Progenitor cell of endocrine pancreas (in vitro differentiated cells): ENCODE results near the gene KCNIP4. TPM values are rescaled to one million over a fixed set of nuclear protein-coding genes. Genes with fewer than 3 reads are reported as not detected.

ENCODE experiments used
- DNase-seq: peaks from one replicate; pipeline ENCODE4 v3.0.0; 2021; ENCODE audit warnings: low spot score; ENCODE audit not compliant: unreplicated experiment
- H3K27ac Mint-ChIP-seq: 2 replicates; pipeline ENCODE4 v1.8.0; 2021; ENCODE audit warnings: mild to moderate bottlenecking, moderate library complexity, mixed read lengths
- H3K27me3 Mint-ChIP-seq: 2 replicates; pipeline ENCODE4 v1.8.0; 2021; ENCODE audit warnings: mixed read lengths
- H3K36me3 Mint-ChIP-seq: 2 replicates; pipeline ENCODE4 v1.8.0; 2022; ENCODE audit warnings: mixed read lengths; ENCODE audit not compliant: insufficient read depth
- H3K4me1 Mint-ChIP-seq: 2 replicates; pipeline ENCODE4 v1.8.0; 2021; ENCODE audit warnings: low read depth, mixed read lengths
- H3K4me3 Mint-ChIP-seq: 2 replicates; pipeline ENCODE4 v1.8.0; 2021; ENCODE audit warnings: low read depth, mild to moderate bottlenecking, moderate library complexity, mixed read lengths
- H3K9me3 Mint-ChIP-seq: 2 replicates; pipeline ENCODE4 v1.8.0; 2021; ENCODE audit warnings: low read depth, mixed read lengths
- CTCF ChIP-seq: fragments of 200-600 bp; sonication (generic); IDR thresholded peaks from one replicate; pipeline ENCODE4 v1.5.0; 2021; ENCODE audit warnings: antibody characterized with exemption, mild to moderate bottlenecking; ENCODE audit not compliant: unreplicated experiment
- total RNA-seq: library from RNA; stranded (reverse); gene quantifications from 2 replicates; pipeline ENCODE4 v1.2.1, GENCODE V29; 2021

The KCNIP4 gene
- total RNA-seq, 1 donor from 2014 or later = 0.43 TPM

GRCh38 chr4:21155367-21155766 is 793.2 kb downstream of the KCNIP4 start:
- DNase-seq = no peak
- Mint-ChIP-seq H3K36me3 (peaks cover 2% of the 10 kb centered on the region), H3K27me3 (no peaks in the 10 kb centered on the region), H3K4me1 (no peaks in the 10 kb centered on the region), H3K9me3 (no peaks in the 10 kb centered on the region), H3K27ac (no peak overlapping the region), H3K4me3 (no peak overlapping the region)
- TF ChIP-seq CTCF = no peak

DNA sequence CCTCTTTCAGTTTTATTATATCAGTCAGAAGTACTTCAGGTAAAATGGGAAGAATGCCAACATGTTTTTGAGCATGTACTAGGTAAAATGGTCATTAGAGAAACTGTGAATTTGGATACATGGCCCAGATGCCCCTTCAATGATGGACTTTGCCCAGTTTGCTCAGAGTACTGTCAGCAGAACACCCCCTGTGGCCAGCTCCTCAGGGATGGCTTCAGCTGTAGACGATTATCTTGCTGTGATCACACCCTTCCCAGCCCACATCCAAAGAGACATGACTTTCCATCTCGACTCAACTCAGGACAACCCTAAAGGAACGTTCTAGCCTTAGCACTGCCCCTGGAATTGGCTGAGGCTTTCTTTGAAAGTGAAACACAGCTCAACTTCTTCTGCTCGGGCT is 809.2 kb downstream of the KCNIP4 start:
- Mint-ChIP-seq H3K4me3 (no peak overlapping the region), H3K4me1 (no peaks in the 10 kb centered on the region), H3K36me3 (no peaks in the 10 kb centered on the region), H3K9me3 (no peaks in the 10 kb centered on the region), H3K27me3 (no peaks in the 10 kb centered on the region), H3K27ac (no peak overlapping the region)
- DNase-seq = no peak
- no peak for TF ChIP-seq CTCF

DNA sequence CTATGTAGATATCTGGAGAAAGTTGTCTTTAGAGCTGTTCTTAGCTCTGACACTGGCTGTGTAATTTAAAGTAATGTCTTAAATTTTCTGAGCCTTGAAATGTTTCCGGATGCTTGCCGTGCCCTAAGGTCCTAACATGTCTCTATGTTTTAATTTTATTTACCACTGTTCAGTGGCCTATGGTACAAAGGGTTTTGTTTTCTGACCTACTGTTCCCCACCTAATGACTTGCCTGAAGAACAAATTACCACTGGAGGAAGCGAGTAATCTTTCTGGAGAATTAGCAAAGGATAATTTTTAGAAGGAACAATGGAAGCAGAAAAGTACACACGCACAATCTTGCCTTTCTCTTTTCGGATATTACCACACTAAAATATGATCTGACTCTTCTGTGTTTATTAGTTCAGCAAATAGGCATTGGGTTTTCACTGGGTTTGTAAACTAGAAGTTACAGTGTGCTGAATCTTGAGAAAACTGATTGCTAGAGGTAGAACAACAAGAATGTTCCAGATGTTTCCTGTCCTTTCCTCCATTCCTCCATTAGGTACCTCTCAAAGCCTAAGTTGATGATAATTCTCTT is 812.4 kb downstream of the KCNIP4 start:
- Mint-ChIP-seq H3K27me3 (no peaks in the 10 kb centered on the region), H3K27ac (no peak overlapping the region), H3K36me3 (no peaks in the 10 kb centered on the region), H3K4me1 (no peaks in the 10 kb centered on the region), H3K9me3 (no peaks in the 10 kb centered on the region), H3K4me3 (no peak overlapping the region)
- no peak for DNase-seq
- TF ChIP-seq CTCF = no peak

DNA sequence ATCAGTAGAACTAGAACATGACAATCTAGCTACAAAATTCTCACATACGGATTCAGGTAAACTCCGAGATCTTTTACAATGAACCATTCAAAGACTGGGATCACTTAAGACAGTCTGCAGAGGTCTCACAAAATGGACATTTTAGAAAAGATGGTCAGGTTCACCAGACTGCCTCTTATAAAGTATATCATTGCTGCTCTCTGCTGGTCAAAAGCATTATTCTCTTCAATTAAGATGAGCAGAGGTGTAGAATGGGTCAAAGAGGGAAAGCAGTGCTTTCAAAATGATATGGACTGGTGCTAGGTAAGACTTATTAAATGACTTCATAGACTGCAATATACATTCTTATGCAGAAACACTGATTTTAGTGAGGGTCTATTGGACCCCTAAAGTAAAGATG is 813.6 kb downstream of the KCNIP4 start:
- H3K36me3 Mint-ChIP-seq = no peaks in the 10 kb centered on the region
- no peaks in the 10 kb centered on the region for H3K27me3 Mint-ChIP-seq
- no peak overlapping the region for H3K4me3 Mint-ChIP-seq
- no peaks in the 10 kb centered on the region for H3K4me1 Mint-ChIP-seq
- peak; percentile 49 for TF ChIP-seq CTCF
- no peak for DNase-seq
- H3K27ac Mint-ChIP-seq = no peak overlapping the region
- no peaks in the 10 kb centered on the region for H3K9me3 Mint-ChIP-seq

DNA sequence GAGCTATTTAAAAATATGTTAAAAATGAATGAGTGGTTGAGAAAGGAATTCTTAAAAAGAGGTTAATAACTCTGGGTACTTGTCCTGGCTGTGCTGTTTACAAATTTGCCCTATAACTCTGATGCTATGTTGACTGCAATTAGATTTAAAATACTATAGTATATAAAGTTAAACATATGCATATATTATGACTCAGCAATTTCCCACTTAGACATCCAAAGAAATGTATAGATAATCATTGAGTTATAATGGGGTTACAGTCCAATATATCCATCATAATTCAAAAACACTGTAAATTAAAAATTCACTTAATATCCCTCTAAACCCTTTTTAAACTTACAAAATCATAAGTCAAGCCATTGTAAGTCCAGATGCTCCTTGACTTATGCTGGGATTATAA is 818.0 kb downstream of the KCNIP4 start:
- TF ChIP-seq CTCF = no peak
- Mint-ChIP-seq H3K4me1 (peaks cover 3% of the 10 kb centered on the region), H3K27me3 (no peaks in the 10 kb centered on the region), H3K36me3 (no peaks in the 10 kb centered on the region), H3K9me3 (no peaks in the 10 kb centered on the region), H3K4me3 (no peak overlapping the region), H3K27ac (no peak overlapping the region)
- no peak for DNase-seq
